PC-9 (cell line): Measurements from ENCODE around the gene VSTM5. TPM values are rescaled to one million over a fixed set of nuclear protein-coding genes. Genes with fewer than 3 reads are reported as not detected.
A peak's percentile ranks its signal among the peaks of the same experiment; 100 is the strongest.
"Not testable (repeated sequence)": the region's sequence is repeated elsewhere in the genome, so short reads cannot be mapped to it uniquely, and the experiment has no call there.

Source experiments
- BruUV-seq: library from RNA; stranded (reverse); fragments of 400-500 nt; replicated peaks from 2 replicates; lab custom pipeline; 2021; lab: Mats Ljungman, UMichigan
- CTCF ChIA-PET: fragments of 300-600 bp; sonication (Branson Sonifier 250); formaldehyde crosslinking; loops from one replicate; lab custom pipeline; 2022; ENCODE audit warnings: antibody characterized with exemption; lab: Charles Lee
- POLR2A ChIA-PET: fragments of 300-600 bp; sonication (Branson Sonifier 250); formaldehyde crosslinking; loops from one replicate; lab custom pipeline; 2022; ENCODE audit warnings: antibody characterized with exemption; ENCODE audit not compliant: unreplicated experiment; lab: Charles Lee
- DNase-seq, 2 experiments: peaks; one replicate each; pipeline versions ENCODE4 v3.0.0 to v3.0.0-alpha.2; 2015 to 2022; ENCODE audit warnings: mixed read lengths in 1 of 2
- H2AFZ ChIP-seq: fragments of 200-600 bp; sonication (generic); 2 replicates; pipeline ENCODE4 v1.8.1; 2017; ENCODE audit warnings: antibody characterized with exemption
- H3F3A ChIP-seq: fragments of 200-600 bp; sonication (generic); 2 replicates; pipeline ENCODE4 v1.8.1; 2017; ENCODE audit warnings: antibody characterized with exemption, mild to moderate bottlenecking, low read depth; ENCODE audit not compliant: insufficient read depth
- H3K27ac ChIP-seq: fragments of 200-600 bp; sonication (generic); 2 replicates; pipeline ENCODE4 v1.6.1; 2016; ENCODE audit warnings: mixed run types
- H3K27me3 ChIP-seq: fragments of 200-600 bp; sonication (generic); 2 replicates; pipeline ENCODE4 v1.6.1; 2016; ENCODE audit warnings: low read depth, mixed run types; ENCODE audit not compliant: insufficient read depth
- H3K36me3 ChIP-seq: fragments of 200-600 bp; sonication (generic); 2 replicates; pipeline ENCODE4 v1.6.1; 2016; ENCODE audit warnings: low read depth, mixed run types
- H3K4me1 ChIP-seq: fragments of 200-600 bp; sonication (generic); replicated peaks from 2 replicates; pipeline ENCODE4 v1.6.1; 2016; ENCODE audit warnings: mixed run types; ENCODE audit not compliant: insufficient read depth
- H3K4me2 ChIP-seq: fragments of 200-600 bp; sonication (generic); 2 replicates; pipeline ENCODE4 v1.6.1; 2017; ENCODE audit warnings: mixed run types
- H3K4me3 ChIP-seq: fragments of 200-600 bp; sonication (generic); 2 replicates; pipeline ENCODE4 v1.6.1; 2016; ENCODE audit warnings: mixed run types
- H3K79me2 ChIP-seq: fragments of 200-600 bp; sonication (generic); 2 replicates; pipeline ENCODE4 v1.6.1; 2017; ENCODE audit warnings: low read depth, mixed run types
- H3K9me2 ChIP-seq: fragments of 200-600 bp; sonication (generic); 2 replicates; pipeline ENCODE4 v1.8.1; 2017; ENCODE audit warnings: mild to moderate bottlenecking; ENCODE audit not compliant: insufficient read depth
- H3K9me3 ChIP-seq: fragments of 200-600 bp; sonication (generic); 2 replicates; pipeline ENCODE4 v1.8.1; 2016; ENCODE audit warnings: low read depth; ENCODE audit not compliant: insufficient read depth
- H4K20me1 ChIP-seq: fragments of 200-600 bp; sonication (generic); 2 replicates; pipeline ENCODE4 v1.8.1; 2017; ENCODE audit not compliant: insufficient read depth
- CTCF ChIP-seq: fragments of 200-600 bp; sonication (generic); conservative IDR thresholded peaks from 2 replicates; pipeline ENCODE4 v1.6.1; 2017; ENCODE audit warnings: mixed run types, antibody characterized with exemption, mild to moderate bottlenecking, moderate library complexity
- EZH2 ChIP-seq: fragments of 200-600 bp; sonication (generic); IDR thresholded peaks from 2 replicates; pipeline ENCODE4 v1.8.0; 2017; ENCODE audit warnings: antibody characterized with exemption, low read depth
- intact Hi-C: fragments of 100-400 bp; cut with micrococcal nuclease; formaldehyde crosslinking; loops from one replicate; pipeline ENCODE4 v1.10.0; 2022; ENCODE audit not compliant: unreplicated experiment
- total RNA-seq: library from RNA; stranded (reverse); gene quantifications from 2 replicates; pipeline ENCODE4 v1.2.3, GENCODE V29; 2021

The VSTM5 gene
- total RNA-seq, 1 experiment from 2014 or later, result 0.81 TPM

GRCh38 chr11:93783362-93783761 lies 67.1 kb downstream of the VSTM5 start:
- Histone ChIP-seq H3K27me3 (no peaks in the 10 kb centered on the region), H3K4me1 (peaks cover 30% of the 10 kb centered on the region), H3K9me2 (no peaks in the 10 kb centered on the region), H3F3A (no peaks in the 10 kb centered on the region), H4K20me1 (peaks cover 36% of the 10 kb centered on the region), H2AFZ (peak overlapping the region; percentile 89), H3K36me3 (peaks cover 17% of the 10 kb centered on the region), H3K9me3 (no peaks in the 10 kb centered on the region), H3K79me2 (peaks cover 48% of the 10 kb centered on the region), H3K4me2 (peak overlapping the region; percentile 88), H3K27ac (no peak overlapping the region), H3K4me3 (peak overlapping the region; percentile 91)
- intact Hi-C loops, result no loop called here
- BruUV-seq, result no TSS peak
- no peak for DNase-seq
- TF ChIP-seq CTCF (no peak), EZH2 (no peak)
- ChIA-PET CTCF (interaction anchor here (1.3 kb wide), 1 partner anchor 42 kb away, joined by 9 read pairs; the partner anchor contains the start of genes C11orf54 and TAF1D), POLR2A (no interaction called here)

GRCh38 chr11:93775289-93775688 lies 75.1 kb downstream of the VSTM5 start:
- no peaks in the 10 kb centered on the region for H3K36me3 ChIP-seq
- ChIA-PET CTCF (no interaction called here), POLR2A (no interaction called here)
- intact Hi-C loops, result no loop called here
- DNase-seq, result no peak
- H3K4me2 ChIP-seq, result no peak overlapping the region
- H3F3A ChIP-seq, result no peaks in the 10 kb centered on the region
- no peak overlapping the region for H2AFZ ChIP-seq
- no peaks in the 10 kb centered on the region for H4K20me1 ChIP-seq
- H3K9me2 ChIP-seq, result no peaks in the 10 kb centered on the region
- H3K9me3 ChIP-seq, result no peaks in the 10 kb centered on the region
- no peak overlapping the region for H3K4me3 ChIP-seq
- no peaks in the 10 kb centered on the region for H3K4me1 ChIP-seq
- H3K27me3 ChIP-seq, result no peaks in the 10 kb centered on the region
- H3K27ac ChIP-seq, result no peak overlapping the region
- no peaks in the 10 kb centered on the region for H3K79me2 ChIP-seq
- no TSS peak for BruUV-seq
- no peak for TF ChIP-seq EZH2
- TF ChIP-seq CTCF, result peak; percentile 59

- H3K27ac ChIP-seq, H3K4me1 ChIP-seq, H3K9me2 ChIP-seq, H3K27me3 ChIP-seq, CTCF ChIA-PET, H2AFZ ChIP-seq, H3K4me2 ChIP-seq, H3K4me3 ChIP-seq, H3K36me3 ChIP-seq, BruUV-seq, POLR2A ChIA-PET, H4K20me1 ChIP-seq, H3F3A ChIP-seq, H3K79me2 ChIP-seq, intact Hi-C loops, H3K9me3 ChIP-seq, DNase-seq: not testable (repeated sequence)
Measured at GRCh38 chr11:93774560-93774959, 75.9 kb downstream of the VSTM5 start.

GRCh38 chr11:93773601-93774200 lies 76.7 kb downstream of the VSTM5 start:
- no TSS peak for BruUV-seq
- H3K4me1 ChIP-seq, result no peaks in the 10 kb centered on the region
- TF ChIP-seq EZH2 (no peak), CTCF (no peak)
- DNase-seq, result no peak
- intact Hi-C loops, result no loop called here
- H3K27me3 ChIP-seq, result no peaks in the 10 kb centered on the region
- H3K9me2 ChIP-seq, result no peaks in the 10 kb centered on the region
- no peak overlapping the region for H3K4me2 ChIP-seq
- H3F3A ChIP-seq, result no peaks in the 10 kb centered on the region
- H2AFZ ChIP-seq, result no peak overlapping the region
- H3K27ac ChIP-seq, result no peak overlapping the region
- POLR2A ChIA-PET, result no interaction called here
- H4K20me1 ChIP-seq, result no peaks in the 10 kb centered on the region
- H3K79me2 ChIP-seq, result no peaks in the 10 kb centered on the region
- H3K4me3 ChIP-seq, result no peak overlapping the region
- H3K36me3 ChIP-seq, result no peaks in the 10 kb centered on the region
- H3K9me3 ChIP-seq, result no peaks in the 10 kb centered on the region
- CTCF ChIA-PET, result no interaction called here
